Neuronal stem cell (in vitro differentiated cells): ENCODE data around the gene NEDD9.

Source experiments
- DNase-seq: peaks from one replicate; pipeline ENCODE4 v3.0.0-alpha.2; 2013; ENCODE audit warnings: low spot score
- H2AFZ ChIP-seq: one replicate; pipeline ENCODE4 v1.6.1; 2013; ENCODE audit warnings: mild to moderate bottlenecking, low read length, inconsistent platforms
- H2AK5ac ChIP-seq: 2 replicates; pipeline ENCODE4 v1.6.1; 2013; ENCODE audit warnings: low read depth, mild to moderate bottlenecking, inconsistent platforms, low read length, moderate library complexity, mixed read lengths
- H2BK120ac ChIP-seq: 2 replicates; pipeline ENCODE4 v1.6.1; 2013; ENCODE audit warnings: low read depth, mild to moderate bottlenecking, inconsistent platforms, low read length, moderate library complexity, mixed read lengths
- H2BK12ac ChIP-seq: one replicate; pipeline ENCODE4 v1.6.1; 2013; ENCODE audit warnings: low read length, inconsistent platforms
- H2BK15ac ChIP-seq: 2 replicates; pipeline ENCODE4 v1.6.1; 2013; ENCODE audit warnings: mild to moderate bottlenecking, low read length, inconsistent platforms, mixed read lengths
- H2BK5ac ChIP-seq: one replicate; pipeline ENCODE4 v1.6.1; 2013; ENCODE audit warnings: inconsistent platforms, mild to moderate bottlenecking, low read length, moderate library complexity
- H3K14ac ChIP-seq: one replicate; pipeline ENCODE4 v1.6.1; 2013; ENCODE audit warnings: low read length, inconsistent platforms
- H3K18ac ChIP-seq: 2 replicates; pipeline ENCODE4 v1.6.1; 2013; ENCODE audit warnings: low read length, inconsistent platforms
- H3K23ac ChIP-seq: 2 replicates; pipeline ENCODE4 v1.6.1; 2013; ENCODE audit warnings: low read depth, mild to moderate bottlenecking, mixed read lengths, low read length, inconsistent platforms; ENCODE audit not compliant: poor library complexity
- H3K27ac ChIP-seq: replicated peaks from 3 replicates; pipeline ENCODE4 v1.5.1; 2013; ENCODE audit warnings: low read length, inconsistent platforms
- H3K27me3 ChIP-seq, 3 experiments: 2 replicates each; pipeline ENCODE4 v1.6.1; 2013; ENCODE audit warnings: low read length in 3 of 3, mild to moderate bottlenecking in 2 of 3, inconsistent platforms in 1 of 3, low read depth in 1 of 3, mixed read lengths in 1 of 3, moderate library complexity in 1 of 3; ENCODE audit not compliant: control insufficient read depth in 3 of 3, insufficient read depth in 3 of 3
- H3K36me3 ChIP-seq, 2 donors: replicated peaks in 1 of 2; 2 replicates each; pipeline ENCODE4 v1.6.1; 2013; ENCODE audit warnings: low read length in 2 of 2; ENCODE audit not compliant: control insufficient read depth in 2 of 2, insufficient read depth in 2 of 2
- H3K4ac ChIP-seq: 2 replicates; pipeline ENCODE4 v1.6.1; 2013; ENCODE audit warnings: inconsistent platforms, mild to moderate bottlenecking, low read length, moderate library complexity
- H3K4me1 ChIP-seq, 2 donors: 1 replicate in 1 of 2; 2 replicates in 1 of 2; pipeline ENCODE4 v1.6.1; 2013; ENCODE audit warnings: low read length in 2 of 2, low read depth in 1 of 2; ENCODE audit not compliant: control insufficient read depth in 2 of 2, insufficient read depth in 1 of 2
- H3K4me2 ChIP-seq: one replicate; pipeline ENCODE4 v1.6.1; 2013; ENCODE audit warnings: mild to moderate bottlenecking, low read length, inconsistent platforms; ENCODE audit not compliant: insufficient read depth, poor library complexity, severe bottlenecking
- H3K4me3 ChIP-seq, 2 donors: 2 replicates each; pipeline ENCODE4 v1.5.1; 2013; ENCODE audit warnings: low read length in 2 of 2, mild to moderate bottlenecking in 2 of 2, inconsistent platforms in 1 of 2, moderate library complexity in 1 of 2
- H3K79me1 ChIP-seq: one replicate; pipeline ENCODE4 v1.6.1; 2013; ENCODE audit warnings: low read depth, mild to moderate bottlenecking, inconsistent platforms, low read length, moderate library complexity
- H3K9ac ChIP-seq: one replicate; pipeline ENCODE4 v1.6.1; 2013; ENCODE audit warnings: mild to moderate bottlenecking, low read depth, low read length, inconsistent platforms; ENCODE audit not compliant: poor library complexity
- H3K9me3 ChIP-seq, 2 donors: replicated peaks in 1 of 2; 2 replicates each; pipeline versions ENCODE3 to v1.6.1; 2013; ENCODE audit warnings: low read length in 2 of 2, mild to moderate bottlenecking in 2 of 2, inconsistent platforms in 1 of 2, low read depth in 1 of 2, mixed read lengths in 1 of 2, moderate library complexity in 1 of 2; ENCODE audit not compliant: control insufficient read depth in 2 of 2, insufficient read depth in 1 of 2
- H4K8ac ChIP-seq: one replicate; pipeline ENCODE4 v1.6.1; 2013; ENCODE audit warnings: low read depth, mild to moderate bottlenecking, inconsistent platforms, low read length, moderate library complexity
- H4K91ac ChIP-seq: one replicate; pipeline ENCODE4 v1.6.1; 2013; ENCODE audit warnings: low read length, low read depth, mild to moderate bottlenecking, inconsistent platforms; ENCODE audit not compliant: poor library complexity
- WGBS, 2 donors: extraction: QIAGEN DNeasy Blood & Tissue Kit; methylation state at CpG; one replicate each; pipeline ENCODE4 v1.1.7; 2013; ENCODE audit warnings: missing lambda C conversion rate in 2 of 2, mixed read lengths in 1 of 2; ENCODE audit not compliant: insufficient read length in 2 of 2, insufficient replicate concordance in 1 of 2; ENCODE audit errors: extremely low coverage in 2 of 2; 5-methylcytosine and 5-hydroxymethylcytosine counted together

NEDD9 gene

GRCh38 chr6:11276228-11276627 lies 43.8 kb upstream of the NEDD9 start:
- H2BK15ac ChIP-seq: no peak overlapping the region
- no peak overlapping the region for H3K9ac ChIP-seq
- H3K9me3 ChIP-seq: no peaks in the 10 kb centered on the region
- H3K36me3 ChIP-seq: no peaks in the 10 kb centered on the region
- H2BK120ac ChIP-seq: no peak overlapping the region
- H3K4me1 ChIP-seq: peaks cover 21 to 30% of the 10 kb centered on the region in 2 donors
- no peak overlapping the region for H4K8ac ChIP-seq
- no peak overlapping the region for H2BK12ac ChIP-seq
- no peak overlapping the region for H3K4ac ChIP-seq
- peak overlapping the region; percentile 18 for H2BK5ac ChIP-seq
- no peak overlapping the region for H3K23ac ChIP-seq
- no peaks in the 10 kb centered on the region for H3K27me3 ChIP-seq
- H3K27ac ChIP-seq: no peak overlapping the region
- peak overlapping the region in 1 of 2 donors; percentile 58 for H3K4me3 ChIP-seq
- H2AFZ ChIP-seq: no peak overlapping the region
- WGBS, 2 donors: no CpG with 5 or more reads among the region's 8 CpGs
- H2AK5ac ChIP-seq: no peak overlapping the region
- H3K4me2 ChIP-seq: no peak overlapping the region
- DNase-seq: no peak
- H3K79me1 ChIP-seq: no peaks in the 10 kb centered on the region
- H3K18ac ChIP-seq: peak overlapping the region; percentile 29
- no peak overlapping the region for H3K14ac ChIP-seq
- H4K91ac ChIP-seq: no peak overlapping the region

GRCh38 chr6:11275598-11275997 lies 43.1 kb upstream of the NEDD9 start:
- Histone ChIP-seq H3K4me2 (no peak overlapping the region), H3K4ac (no peak overlapping the region), H2AFZ (no peak overlapping the region), H2BK15ac (no peak overlapping the region), H2AK5ac (no peak overlapping the region), H3K79me1 (no peaks in the 10 kb centered on the region), H3K18ac (no peak overlapping the region), H3K36me3 (no peaks in the 10 kb centered on the region), H2BK120ac (no peak overlapping the region), H3K9ac (no peak overlapping the region), H3K9me3 (no peaks in the 10 kb centered on the region), H2BK12ac (no peak overlapping the region), H3K4me1 (peaks cover 21 to 30% of the 10 kb centered on the region in 2 donors), H3K27ac (no peak overlapping the region), H4K8ac (no peak overlapping the region), H3K23ac (no peak overlapping the region), H3K4me3 (no peak overlapping the region), H2BK5ac (no peak overlapping the region), H4K91ac (no peak overlapping the region), H3K14ac (no peak overlapping the region), H3K27me3 (no peaks in the 10 kb centered on the region)
- DNase-seq: no peak
- WGBS, 2 donors: no CpG with 5 or more reads among the region's 4 CpGs

- no peak overlapping the region for H2BK15ac ChIP-seq
- no peak for DNase-seq
- H3K23ac ChIP-seq: no peak overlapping the region
- peaks cover 19 to 20% of the 10 kb centered on the region in 2 donors for H3K4me1 ChIP-seq
- no peak overlapping the region for H2AFZ ChIP-seq
- no peaks in the 10 kb centered on the region for H3K27me3 ChIP-seq
- H3K4ac ChIP-seq: no peak overlapping the region
- H3K9ac ChIP-seq: no peak overlapping the region
- no peaks in the 10 kb centered on the region for H3K79me1 ChIP-seq
- no peak overlapping the region for H4K91ac ChIP-seq
- no peak overlapping the region for H2AK5ac ChIP-seq
- no peak overlapping the region for H3K18ac ChIP-seq
- H3K14ac ChIP-seq: no peak overlapping the region
- no peak overlapping the region for H2BK5ac ChIP-seq
- no peak overlapping the region for H3K27ac ChIP-seq
- H3K4me2 ChIP-seq: no peak overlapping the region
- H4K8ac ChIP-seq: no peak overlapping the region
- H3K4me3 ChIP-seq: no peak overlapping the region
- no CpG with 5 or more reads among the region's 19 CpGs for WGBS, 2 donors
- no peak overlapping the region for H2BK12ac ChIP-seq
- no peaks in the 10 kb centered on the region for H3K36me3 ChIP-seq
- no peaks in the 10 kb centered on the region for H3K9me3 ChIP-seq
- H2BK120ac ChIP-seq: no peak overlapping the region
These were observed 41.1 kb upstream of the NEDD9 start for GRCh38 chr6:11273406-11274065.

- no CpG with 5 or more reads among the region's 11 CpGs for WGBS, 2 donors
- H3K27ac ChIP-seq: no peak overlapping the region
- no peak overlapping the region for H3K4ac ChIP-seq
These were observed 40.2 kb upstream of the NEDD9 start for GRCh38 chr6:11272491-11273192.

More at GRCh38 chr6:11272491-11273192, 40.2 kb upstream of the NEDD9 start:
- H3K18ac ChIP-seq: peak overlapping the region; percentile 12
- H3K23ac ChIP-seq: no peak overlapping the region
- H2AK5ac ChIP-seq: no peak overlapping the region
- H2AFZ ChIP-seq: no peak overlapping the region
- no peak overlapping the region for H4K91ac ChIP-seq
- no peak overlapping the region for H2BK15ac ChIP-seq
- no peak overlapping the region for H2BK12ac ChIP-seq
- H2BK120ac ChIP-seq: no peak overlapping the region
- H2BK5ac ChIP-seq: no peak overlapping the region
- H3K9ac ChIP-seq: no peak overlapping the region
- H4K8ac ChIP-seq: no peak overlapping the region
- no peak overlapping the region for H3K14ac ChIP-seq
- no peak overlapping the region for H3K4me2 ChIP-seq
- H3K36me3 ChIP-seq: no peaks in the 10 kb centered on the region
- no peaks in the 10 kb centered on the region for H3K9me3 ChIP-seq
- H3K79me1 ChIP-seq: no peaks in the 10 kb centered on the region
- H3K4me3 ChIP-seq: no peak overlapping the region
- H3K4me1 ChIP-seq: peaks cover 11 to 12% of the 10 kb centered on the region in 2 donors
- H3K27me3 ChIP-seq: no peaks in the 10 kb centered on the region
- DNase-seq: no peak
